NCI-H1930 (cell line): ENCODE data around the gene TMEM45B.
"Not testable (repeated sequence)": the region's sequence is repeated elsewhere in the genome, so short reads cannot be mapped to it uniquely, and the experiment has no call there.

ENCODE experiments used
- DNase-seq, 2 experiments: peaks; one replicate each; lab custom pipeline; 2025; lab: John Stamatoyannopoulos, UW

Gene TMEM45B

GRCh38 chr11:129852125-129852740 is 36.6 kb downstream of the TMEM45B start:
- no peak for DNase-seq

DNA sequence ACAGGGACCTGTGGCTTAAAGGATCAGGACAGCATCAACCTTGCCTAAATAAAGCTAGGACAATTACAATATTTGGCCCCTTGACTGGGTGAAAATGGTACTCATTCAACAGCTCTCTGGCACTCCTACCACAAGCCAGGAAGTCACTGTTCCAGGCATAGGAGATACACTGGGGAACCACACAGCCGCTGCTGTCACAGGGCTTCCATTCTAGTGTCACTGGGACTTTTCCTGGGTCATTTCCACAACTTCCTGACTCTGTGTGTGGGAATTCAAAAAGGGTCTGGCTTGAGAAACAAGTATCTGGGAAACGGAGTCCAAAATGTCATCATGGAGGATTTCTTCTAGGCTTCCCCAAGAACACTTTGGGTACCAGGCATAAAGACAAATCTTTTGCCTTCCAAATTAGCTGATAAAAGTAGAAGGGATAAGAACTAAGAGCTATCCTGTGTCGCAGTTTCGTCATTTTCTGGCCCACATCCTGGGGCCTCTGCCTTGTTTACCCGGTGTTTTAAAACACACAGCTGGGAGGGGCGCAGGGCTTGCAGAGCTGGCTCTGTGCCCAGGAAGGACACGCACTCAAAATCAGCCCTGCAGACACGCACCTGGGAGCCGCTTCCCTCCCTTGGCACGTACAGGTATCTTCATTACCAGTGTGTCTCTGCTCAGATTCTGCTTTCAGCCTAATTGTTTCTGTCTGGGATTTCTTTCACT is 38.0 kb downstream of the TMEM45B start:
- DNase-seq: peak in 1 of 2 experiments; percentile 11

- no peak for DNase-seq
Observed at GRCh38 chr11:129854232-129854805, 38.7 kb downstream of the TMEM45B start.

GRCh38 chr11:129855086-129855485 is 39.4 kb downstream of the TMEM45B start:
- no peak for DNase-seq

GRCh38 chr11:129856036-129856435 is 40.4 kb downstream of the TMEM45B start:
- DNase-seq: no peak

DNA sequence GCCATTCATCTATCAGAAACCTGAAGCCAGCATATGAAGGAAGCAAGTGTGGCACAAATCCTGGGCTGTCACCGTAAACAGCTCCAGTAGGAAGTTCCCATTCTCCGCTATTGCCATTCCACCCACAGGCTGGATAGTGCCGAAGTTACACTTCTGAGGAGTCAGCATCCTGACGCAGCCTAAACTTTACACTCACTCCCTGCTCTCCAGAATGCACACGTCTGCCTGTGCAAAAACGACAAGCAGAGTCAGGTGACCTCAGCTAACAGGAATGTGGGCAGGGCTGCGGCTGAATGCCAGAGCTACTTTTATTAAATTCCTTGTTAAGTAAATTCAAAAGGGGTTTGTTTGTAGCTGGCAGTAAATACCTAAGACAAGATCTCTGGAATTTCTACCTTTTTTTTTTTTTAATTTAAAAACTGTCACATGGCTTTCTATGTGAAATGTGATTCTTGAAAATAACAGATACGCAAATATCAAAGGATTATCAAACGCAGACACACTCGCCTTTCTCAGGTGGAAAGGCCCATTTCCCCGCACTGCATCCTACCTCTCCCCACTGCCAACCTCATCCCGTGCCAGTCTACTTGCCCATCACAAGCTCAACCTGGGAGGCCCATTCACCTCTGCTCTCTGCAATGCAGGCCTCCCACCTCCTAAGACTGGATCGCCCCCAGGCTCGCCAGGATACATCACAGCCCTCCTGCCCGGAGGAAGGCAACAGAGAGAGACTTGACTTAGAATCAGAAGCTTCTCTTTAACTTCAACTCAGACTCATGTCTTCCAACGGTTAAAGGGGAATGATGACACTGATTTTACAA is 46.3 kb downstream of the TMEM45B start:
- no peak for DNase-seq

DNA sequence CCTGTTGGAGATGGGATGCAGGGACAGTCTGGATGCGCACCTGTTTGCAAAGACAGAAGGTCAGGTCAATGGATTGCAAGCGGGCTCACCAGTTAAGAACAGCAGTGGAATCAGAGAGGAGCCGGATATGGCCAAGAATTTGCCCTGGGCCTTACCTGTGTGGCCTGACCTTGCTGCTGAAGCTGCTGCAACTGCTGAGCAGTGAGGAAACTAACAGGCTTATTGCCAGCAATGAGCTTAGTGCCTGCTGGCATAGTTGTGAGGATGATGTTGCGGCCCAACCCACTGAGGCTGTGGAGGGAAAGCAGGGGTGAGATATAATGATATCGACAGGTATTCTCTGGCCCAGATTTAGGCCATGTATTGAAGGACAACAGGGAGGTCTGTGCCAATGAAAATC is 49.2 kb downstream of the TMEM45B start:
- no peak for DNase-seq

- DNase-seq: no peak
Observed at GRCh38 chr11:129865701-129866100, 50.1 kb downstream of the TMEM45B start.

- DNase-seq: no peak
Observed at GRCh38 chr11:129866311-129866710, 50.7 kb downstream of the TMEM45B start.

DNA sequence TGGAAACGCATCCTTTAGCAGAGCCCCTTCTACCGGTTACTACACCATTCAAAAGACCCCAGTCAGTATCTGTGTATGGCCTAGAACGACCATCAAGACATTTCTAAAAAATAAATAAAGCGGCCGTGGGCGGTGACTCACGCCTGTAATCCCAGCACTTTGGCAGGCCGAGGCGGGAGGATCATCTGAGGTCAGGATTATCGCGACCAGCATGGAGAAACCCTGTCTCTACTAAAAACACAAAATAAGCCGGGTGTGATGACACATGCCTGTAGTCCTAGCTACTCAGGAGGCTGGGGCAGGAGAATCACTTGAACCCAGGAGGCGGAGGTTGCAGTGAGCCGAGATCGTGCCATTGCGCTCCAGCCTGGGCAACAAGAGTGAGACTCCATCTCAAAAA is 53.0 kb downstream of the TMEM45B start:
- not testable (repeated sequence) for DNase-seq

DNA sequence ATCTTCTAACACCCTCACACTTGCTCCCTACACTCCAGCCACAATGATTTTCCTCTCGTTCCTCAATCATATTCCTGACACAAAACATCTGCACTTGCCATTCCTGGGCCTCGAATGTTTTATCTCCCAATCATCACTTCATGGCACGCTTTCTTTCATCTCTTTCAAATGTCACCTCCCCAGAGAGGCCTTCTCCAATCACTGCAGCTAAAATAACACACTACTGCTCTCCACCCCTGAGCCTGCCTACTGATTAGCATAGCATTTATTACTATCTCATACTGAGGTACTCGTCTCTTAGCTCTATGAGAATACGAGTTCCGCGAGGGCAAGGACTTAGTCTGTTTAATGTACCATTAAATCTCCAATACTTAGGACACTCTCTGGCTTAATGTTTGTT is 56.3 kb downstream of the TMEM45B start:
- DNase-seq: no peak

DNA sequence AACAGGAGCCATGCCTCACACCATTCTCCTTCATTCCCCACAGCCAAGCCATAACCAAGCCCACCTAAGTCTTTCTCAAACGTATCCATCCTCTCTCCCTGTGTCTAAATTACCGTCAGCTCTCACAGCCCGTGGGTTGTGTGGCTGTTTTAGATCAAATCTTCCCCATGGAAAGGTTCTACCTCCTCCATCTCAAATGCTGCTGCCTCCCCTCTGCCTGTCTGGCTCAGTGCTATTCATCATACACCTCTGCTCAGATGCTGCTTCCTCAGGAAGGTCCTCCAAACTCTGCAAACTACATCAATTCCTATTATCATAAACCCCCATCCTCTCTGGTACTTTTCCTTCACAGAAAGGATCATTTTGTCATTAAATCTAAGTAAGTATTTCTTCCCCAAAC is 64.7 kb downstream of the TMEM45B start:
- DNase-seq: no peak

DNA sequence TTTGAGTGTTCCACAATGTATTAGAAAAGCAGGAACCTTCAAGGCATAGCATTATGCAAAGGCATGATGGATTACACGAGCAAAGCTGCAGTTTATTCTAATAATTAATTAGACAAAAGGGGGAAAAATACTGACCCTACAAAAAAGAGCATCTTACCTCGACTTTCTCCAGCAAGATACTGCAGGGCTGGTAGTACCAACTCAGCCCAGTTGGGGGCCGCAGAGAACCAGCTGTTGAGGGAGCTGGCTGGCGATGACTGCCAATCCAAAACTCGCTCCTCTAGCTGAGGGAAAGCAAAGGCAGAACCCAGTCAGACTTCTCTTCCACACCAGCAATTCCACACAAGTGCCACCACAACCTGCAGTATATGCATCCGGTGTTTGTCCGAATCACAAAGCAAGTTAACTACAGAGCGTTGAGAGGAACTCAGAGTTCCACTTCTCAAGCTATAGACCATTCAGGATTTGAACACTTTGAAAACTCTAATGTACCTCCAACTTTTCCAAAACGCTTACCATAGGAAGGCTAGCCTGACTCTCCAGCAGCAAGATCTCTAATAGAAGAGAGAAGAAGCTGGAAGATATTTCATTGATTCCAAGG is 66.0 kb downstream of the TMEM45B start:
- DNase-seq: no peak

- no peak for DNase-seq
Observed at GRCh38 chr11:129884581-129884980, 68.9 kb downstream of the TMEM45B start.

DNA sequence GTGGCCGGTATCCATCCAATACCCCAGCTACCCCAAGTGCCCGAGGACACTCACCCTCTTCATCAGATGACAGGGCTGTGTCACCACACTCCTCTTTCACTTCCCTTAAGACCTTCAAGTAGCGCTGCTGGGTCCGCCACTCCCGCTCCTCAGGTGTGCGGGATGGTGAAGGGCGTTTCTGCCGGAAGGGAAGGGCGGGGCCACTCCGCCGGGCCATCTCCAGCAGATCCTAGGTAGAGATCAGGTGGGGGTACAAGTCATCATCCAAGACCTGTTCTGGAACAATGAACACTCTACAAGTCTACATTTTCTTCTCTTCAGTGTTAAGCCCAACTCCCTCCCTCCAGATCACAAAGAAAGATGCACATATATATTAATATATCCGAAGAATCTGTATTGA is 69.7 kb downstream of the TMEM45B start:
- no peak for DNase-seq

DNA sequence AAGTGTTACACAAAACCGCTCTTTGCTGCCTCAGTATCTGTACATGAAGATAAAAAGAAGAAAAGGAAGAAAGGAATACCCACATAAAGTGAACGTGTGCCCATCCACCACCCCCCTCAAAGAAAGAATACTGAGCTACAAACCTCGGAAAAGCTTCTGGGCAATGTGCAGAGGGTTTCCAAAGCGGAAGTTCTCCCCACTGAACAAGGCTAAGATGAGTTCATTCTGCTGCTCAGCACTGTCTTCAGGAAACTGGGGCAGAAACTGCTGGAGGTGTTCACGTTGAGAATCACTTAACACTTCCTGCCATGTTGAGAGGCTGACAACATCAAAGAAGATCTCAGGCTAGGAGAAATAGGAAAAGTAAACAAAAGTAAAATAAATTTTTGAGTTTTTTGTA is 72.8 kb downstream of the TMEM45B start:
- no peak for DNase-seq

GRCh38 chr11:129894278-129895125 is 78.9 kb downstream of the TMEM45B start:
- no peak for DNase-seq

- DNase-seq: peak; percentile 75 to 82
Observed at GRCh38 chr11:129895126-129896041, 79.7 kb downstream of the TMEM45B start, which contains the start of gene NFRKB. Gene NFRKB (minus strand): TSS chr11:129895578. CDS start chr11:129892849, 2,729 bp downstream.

- DNase-seq: no peak
Observed at GRCh38 chr11:129896062-129896461, 80.4 kb downstream of the TMEM45B start.

- no peak for DNase-seq
Observed at GRCh38 chr11:129905402-129905801, 89.8 kb downstream of the TMEM45B start.
